Measurements from ENCODE around the gene RBM3. TPM values are rescaled to one million over a fixed set of nuclear protein-coding genes. Genes with fewer than 3 reads are reported as not detected.

RBM3 gene
- total and polyA plus RNA-seq, 2 experiments from 2014 or later, result 64.8 to 135 TPM

DNA sequence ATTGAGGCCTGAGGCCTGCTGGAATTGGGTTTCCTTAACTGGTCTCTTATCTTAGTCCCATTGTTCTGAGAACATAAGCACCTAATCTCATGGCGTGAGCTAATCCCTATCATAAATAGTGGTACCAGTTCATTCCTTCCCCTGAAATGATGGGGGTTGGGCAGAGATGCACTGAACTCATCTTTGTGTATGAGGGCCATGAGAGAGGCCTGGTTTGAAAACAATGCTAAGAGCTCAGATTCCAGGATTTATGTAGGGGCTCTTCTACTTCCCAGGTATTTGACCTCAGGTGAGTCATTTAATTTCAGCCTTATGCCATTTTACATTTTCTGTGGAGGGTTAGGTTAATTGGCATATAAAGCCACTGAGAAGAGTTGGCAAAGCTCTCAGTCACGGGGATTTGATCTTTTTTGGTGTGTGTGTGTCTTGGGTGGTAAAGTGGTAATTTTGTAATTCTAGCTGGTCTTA, 4.4 kb downstream of the RBM3 start:
- no peaks in the 10 kb centered on the region for H4K20me1 ChIP-seq (ENCODE audit: insufficient read depth, poor library complexity, severe bottlenecking)
- 50% methylated on average over 2 of the region's 2 CpGs for WGBS (ENCODE audit: low lambda C conversion rate, missing lambda C conversion rate)
- H3K4me2 ChIP-seq, result no peak overlapping the region
- H3K36me3 ChIP-seq (replicated peaks; ENCODE audit: insufficient read depth, low read depth), result peaks cover 4% of the 10 kb centered on the region
- no peaks in the 10 kb centered on the region for H3K4me1 ChIP-seq (ENCODE audit: insufficient read depth)
- no peaks in the 10 kb centered on the region for H3K27me3 ChIP-seq
- H3K27ac ChIP-seq, result peak overlapping the region; percentile 31
- no peak for TF ChIP-seq EZH2phosphoT487 (IDR thresholded peaks at IDR 0.05; ENCODE audit: low read depth, severe bottlenecking, unreplicated experiment)
- TF ChIP-seq, protein P1, sequence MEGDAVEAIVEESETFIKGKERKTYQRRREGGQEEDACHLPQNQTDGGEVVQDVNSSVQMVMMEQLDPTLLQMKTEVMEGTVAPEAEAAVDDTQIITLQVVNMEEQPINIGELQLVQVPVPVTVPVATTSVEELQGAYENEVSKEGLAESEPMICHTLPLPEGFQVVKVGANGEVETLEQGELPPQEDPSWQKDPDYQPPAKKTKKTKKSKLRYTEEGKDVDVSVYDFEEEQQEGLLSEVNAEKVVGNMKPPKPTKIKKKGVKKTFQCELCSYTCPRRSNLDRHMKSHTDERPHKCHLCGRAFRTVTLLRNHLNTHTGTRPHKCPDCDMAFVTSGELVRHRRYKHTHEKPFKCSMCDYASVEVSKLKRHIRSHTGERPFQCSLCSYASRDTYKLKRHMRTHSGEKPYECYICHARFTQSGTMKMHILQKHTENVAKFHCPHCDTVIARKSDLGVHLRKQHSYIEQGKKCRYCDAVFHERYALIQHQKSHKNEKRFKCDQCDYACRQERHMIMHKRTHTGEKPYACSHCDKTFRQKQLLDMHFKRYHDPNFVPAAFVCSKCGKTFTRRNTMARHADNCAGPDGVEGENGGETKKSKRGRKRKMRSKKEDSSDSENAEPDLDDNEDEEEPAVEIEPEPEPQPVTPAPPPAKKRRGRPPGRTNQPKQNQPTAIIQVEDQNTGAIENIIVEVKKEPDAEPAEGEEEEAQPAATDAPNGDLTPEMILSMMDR (IDR thresholded peaks at IDR 0.05; ENCODE audit: poor library complexity), result no peak
- no peak for TF ChIP-seq EZH2 (IDR thresholded peaks at IDR 0.05; ENCODE audit: borderline replicate concordance)
- no peak overlapping the region for H3K4me3 ChIP-seq
- DNase-seq (ENCODE audit: low spot score), result no peak
- H2AFZ ChIP-seq, result no peak overlapping the region
- H3K9me2 ChIP-seq (replicated peaks; ENCODE audit: insufficient read depth), result no peaks in the 10 kb centered on the region
- H3K79me2 ChIP-seq, result peaks cover 14% of the 10 kb centered on the region
- no peaks in the 10 kb centered on the region for H3K9me3 ChIP-seq (ENCODE audit: low read depth)

DNA sequence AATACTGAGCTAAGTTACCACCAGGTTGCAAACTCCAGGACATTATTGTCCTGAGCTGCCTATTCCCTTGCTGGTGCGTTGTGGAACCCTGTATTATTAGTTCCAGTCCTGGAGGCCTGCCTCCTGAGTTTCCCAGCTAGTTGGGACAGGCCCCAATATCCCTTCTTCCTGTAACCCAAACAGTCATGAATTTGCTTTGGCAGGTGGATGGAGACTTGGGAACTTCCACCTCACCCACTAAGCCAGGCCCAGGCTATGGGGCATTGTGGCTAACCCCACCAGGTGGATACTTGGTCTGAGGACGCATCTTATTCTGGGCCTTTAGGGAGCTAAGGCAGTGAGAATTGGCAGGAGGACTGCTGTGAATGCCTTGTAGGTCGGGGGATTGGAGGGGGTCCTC, 5.0 kb downstream of the RBM3 start:
- TF ChIP-seq EZH2phosphoT487 (IDR thresholded peaks at IDR 0.05; ENCODE audit: low read depth, severe bottlenecking, unreplicated experiment) (no peak), EZH2 (IDR thresholded peaks at IDR 0.05; ENCODE audit: borderline replicate concordance) (no peak)
- TF ChIP-seq, protein P1 (IDR thresholded peaks at IDR 0.05; ENCODE audit: poor library complexity), result no peak
- no peaks in the 10 kb centered on the region for H3K4me1 ChIP-seq (ENCODE audit: insufficient read depth)
- H3K79me2 ChIP-seq, result peaks cover 14% of the 10 kb centered on the region
- peaks cover 4% of the 10 kb centered on the region for H3K36me3 ChIP-seq (replicated peaks; ENCODE audit: insufficient read depth, low read depth)
- DNase-seq (ENCODE audit: low spot score), result no peak
- no peaks in the 10 kb centered on the region for H3K9me3 ChIP-seq (ENCODE audit: low read depth)
- peak overlapping the region; percentile 31 for H3K27ac ChIP-seq
- 71% methylated on average over 3 of the region's 3 CpGs for WGBS (ENCODE audit: low lambda C conversion rate, missing lambda C conversion rate)
- no peak overlapping the region for H3K4me3 ChIP-seq
- H3K4me2 ChIP-seq, result no peak overlapping the region
- H3K27me3 ChIP-seq, result no peaks in the 10 kb centered on the region
- H2AFZ ChIP-seq, result no peak overlapping the region
- no peaks in the 10 kb centered on the region for H4K20me1 ChIP-seq (ENCODE audit: insufficient read depth, poor library complexity, severe bottlenecking)
- no peaks in the 10 kb centered on the region for H3K9me2 ChIP-seq (replicated peaks; ENCODE audit: insufficient read depth)

DNA sequence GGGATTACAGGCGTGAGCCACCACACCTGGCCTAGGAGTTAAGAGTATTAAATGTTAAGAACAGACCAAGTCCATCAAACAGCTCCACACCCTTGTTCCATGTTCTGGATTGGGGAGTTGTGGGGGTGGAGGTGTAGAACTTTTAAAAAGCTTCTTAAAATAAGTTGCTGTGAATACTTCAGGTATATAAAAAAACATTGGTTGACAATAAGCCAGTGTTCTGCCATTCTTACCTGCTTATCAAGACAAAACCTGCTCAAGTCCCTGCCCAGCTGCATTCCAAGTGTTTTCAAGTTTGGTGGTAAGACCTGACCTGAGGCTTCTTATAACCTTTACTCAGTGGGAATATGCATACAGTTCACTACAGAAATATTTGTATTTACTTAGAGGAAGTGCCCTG, 6.4 kb downstream of the RBM3 start:
- Histone ChIP-seq H2AFZ (no peak overlapping the region), H3K4me3 (no peak overlapping the region), H3K9me3 (ENCODE audit: low read depth) (no peaks in the 10 kb centered on the region), H3K9me2 (replicated peaks; ENCODE audit: insufficient read depth) (no peaks in the 10 kb centered on the region), H3K27me3 (no peaks in the 10 kb centered on the region), H3K36me3 (replicated peaks; ENCODE audit: insufficient read depth, low read depth) (peaks cover 4% of the 10 kb centered on the region), H3K27ac (no peak overlapping the region), H3K4me2 (no peak overlapping the region), H3K79me2 (peaks cover 6% of the 10 kb centered on the region), H3K4me1 (ENCODE audit: insufficient read depth) (no peaks in the 10 kb centered on the region), H4K20me1 (ENCODE audit: insufficient read depth, poor library complexity, severe bottlenecking) (no peaks in the 10 kb centered on the region)
- TF ChIP-seq, protein P1 (IDR thresholded peaks at IDR 0.05; ENCODE audit: poor library complexity), result no peak
- TF ChIP-seq EZH2phosphoT487 (IDR thresholded peaks at IDR 0.05; ENCODE audit: low read depth, severe bottlenecking, unreplicated experiment), result no peak
- no peak for TF ChIP-seq EZH2 (IDR thresholded peaks at IDR 0.05; ENCODE audit: borderline replicate concordance)
- no peak for DNase-seq (ENCODE audit: low spot score)
- WGBS (ENCODE audit: low lambda C conversion rate, missing lambda C conversion rate), result 83% methylated on average over 1 of the region's 1 CpG

DNA sequence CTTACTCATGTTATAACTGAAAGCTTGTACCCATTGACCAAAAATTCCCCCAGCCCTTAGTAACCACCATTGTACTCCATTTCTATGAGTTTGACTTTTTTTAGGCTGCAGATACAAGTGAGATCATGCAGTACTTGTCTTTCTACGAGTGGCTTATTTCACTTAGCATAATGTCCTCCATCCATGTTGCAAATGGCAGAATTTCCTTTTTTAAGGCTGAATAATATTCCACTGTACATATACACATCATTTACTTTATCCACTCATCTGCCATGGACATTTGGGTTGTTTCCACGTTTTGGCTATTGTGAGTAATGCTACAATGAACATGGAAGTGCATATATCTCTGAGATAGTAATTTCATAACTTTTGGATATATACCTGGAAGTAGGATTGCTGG, 10.4 kb downstream of the RBM3 start:
- TF ChIP-seq, protein P1 (IDR thresholded peaks at IDR 0.05; ENCODE audit: poor library complexity), result no peak
- TF ChIP-seq EZH2phosphoT487 (IDR thresholded peaks at IDR 0.05; ENCODE audit: low read depth, severe bottlenecking, unreplicated experiment) (no peak), EZH2 (IDR thresholded peaks at IDR 0.05; ENCODE audit: borderline replicate concordance) (no peak)
- Histone ChIP-seq H2AFZ (no peak overlapping the region), H3K27ac (no peak overlapping the region), H3K27me3 (no peaks in the 10 kb centered on the region), H3K9me2 (replicated peaks; ENCODE audit: insufficient read depth) (no peaks in the 10 kb centered on the region), H3K4me3 (no peak overlapping the region), H3K9me3 (ENCODE audit: low read depth) (no peaks in the 10 kb centered on the region), H3K4me1 (ENCODE audit: insufficient read depth) (no peaks in the 10 kb centered on the region), H4K20me1 (ENCODE audit: insufficient read depth, poor library complexity, severe bottlenecking) (no peaks in the 10 kb centered on the region), H3K79me2 (no peaks in the 10 kb centered on the region), H3K4me2 (no peak overlapping the region), H3K36me3 (replicated peaks; ENCODE audit: insufficient read depth, low read depth) (no peaks in the 10 kb centered on the region)
- 45% methylated on average over 2 of the region's 2 CpGs for WGBS (ENCODE audit: low lambda C conversion rate, missing lambda C conversion rate)
- DNase-seq (ENCODE audit: low spot score), result no peak
